Liver (tissue), 9 donors: ENCODE data around the gene OTOGL. TPM values are rescaled to one million over a fixed set of nuclear protein-coding genes. Genes with fewer than 3 reads are reported as not detected.

ENCODE experiments used
- DNase-seq: peaks from one replicate; pipeline ENCODE4 v3.0.0-alpha.2; 2017; ENCODE audit warnings: low spot score
- H3K27ac ChIP-seq, 2 donors: one replicate each; pipeline ENCODE4 v1.7.0; 2013; ENCODE audit warnings: inconsistent platforms in 2 of 2, low read length in 2 of 2, control low read depth in 1 of 2, low read depth in 1 of 2, mild to moderate bottlenecking in 1 of 2
- H3K27me3 ChIP-seq, 4 donors: one replicate each; pipeline versions ENCODE4 v1.6.1 to v1.7.0; 2013; ENCODE audit warnings: low read length in 3 of 4, inconsistent platforms in 1 of 4, mild to moderate bottlenecking in 1 of 4, moderate library complexity in 1 of 4; ENCODE audit not compliant: control insufficient read depth in 4 of 4, insufficient read depth in 4 of 4
- H3K36me3 ChIP-seq, 4 donors: one replicate each; pipeline versions ENCODE4 v1.6.1 to v1.7.0; 2013; ENCODE audit warnings: low read length in 3 of 4, mild to moderate bottlenecking in 3 of 4, low read depth in 1 of 4, moderate library complexity in 1 of 4; ENCODE audit not compliant: control insufficient read depth in 4 of 4, insufficient read depth in 3 of 4
- H3K4me1 ChIP-seq, 4 donors: one replicate each; pipeline versions ENCODE4 v1.6.1 to v1.7.0; 2013; ENCODE audit warnings: low read length in 3 of 4, mild to moderate bottlenecking in 3 of 4, moderate library complexity in 1 of 4; ENCODE audit not compliant: control insufficient read depth in 4 of 4, insufficient read depth in 4 of 4
- H3K4me3 ChIP-seq, 3 donors: one replicate each; pipeline versions ENCODE4 v1.6.1 to v1.7.0; 2013; ENCODE audit warnings: low read length in 3 of 3, control low read depth in 1 of 3, low read depth in 1 of 3, mild to moderate bottlenecking in 1 of 3
- H3K9ac ChIP-seq, 2 donors: one replicate each; pipeline ENCODE4 v1.7.0; 2013; ENCODE audit warnings: low read length in 2 of 2, mild to moderate bottlenecking in 2 of 2, moderate library complexity in 2 of 2, control low read depth in 1 of 2, low read depth in 1 of 2
- H3K9me3 ChIP-seq, 4 donors: one replicate each; pipeline versions ENCODE4 v1.6.1 to v1.7.0; 2013; ENCODE audit warnings: low read length in 3 of 4; ENCODE audit not compliant: control insufficient read depth in 4 of 4
- EGR1 ChIP-seq, 2 donors: IDR thresholded peaks; 2 replicates each; pipeline ENCODE4 v1.6.1; 2016 to 2018; ENCODE audit warnings: antibody characterized with exemption in 2 of 2, low read depth in 2 of 2
- FOXA1 ChIP-seq: IDR thresholded peaks from 2 replicates; pipeline ENCODE4 v1.6.1; 2016; ENCODE audit warnings: antibody characterized with exemption
- FOXA2 ChIP-seq: IDR thresholded peaks from 2 replicates; pipeline ENCODE4 v1.6.1; 2016; ENCODE audit warnings: antibody characterized with exemption
- GABPA ChIP-seq, 2 donors: IDR thresholded peaks in 1 of 2; conservative IDR thresholded peaks in 1 of 2; 2 replicates each; pipeline ENCODE4 v1.6.1; 2016; ENCODE audit warnings: antibody characterized with exemption in 2 of 2, mild to moderate bottlenecking in 1 of 2, moderate library complexity in 1 of 2
- HNF4A ChIP-seq, 2 donors: conservative IDR thresholded peaks; 2 replicates each; pipeline ENCODE4 v1.6.1; 2016; ENCODE audit warnings: antibody characterized with exemption in 2 of 2, mild to moderate bottlenecking in 2 of 2
- HNF4G ChIP-seq: IDR thresholded peaks from 2 replicates; pipeline ENCODE4 v1.6.1; 2016; ENCODE audit warnings: antibody characterized with exemption
- JUND ChIP-seq, 2 donors: IDR thresholded peaks; 2 replicates each; pipeline ENCODE4 v1.6.1; 2016; ENCODE audit warnings: antibody characterized with exemption in 2 of 2
- NR2F2 ChIP-seq: IDR thresholded peaks from 2 replicates; pipeline ENCODE4 v1.6.1; 2016; ENCODE audit warnings: antibody characterized with exemption
- RAD21 ChIP-seq, 2 donors: IDR thresholded peaks; 2 replicates each; pipeline ENCODE4 v1.6.1; 2016; ENCODE audit warnings: antibody characterized with exemption in 2 of 2, mild to moderate bottlenecking in 2 of 2
- RXRA ChIP-seq, 2 donors: IDR thresholded peaks; 2 replicates each; pipeline ENCODE4 v1.6.1; 2017 to 2018; ENCODE audit warnings: antibody characterized with exemption in 2 of 2, mild to moderate bottlenecking in 1 of 2
- SP1 ChIP-seq: IDR thresholded peaks from 2 replicates; pipeline ENCODE4 v1.6.1; 2018; ENCODE audit warnings: antibody characterized with exemption, mild to moderate bottlenecking
- TAF1 ChIP-seq: conservative IDR thresholded peaks from 2 replicates; pipeline ENCODE4 v1.6.1; 2016; ENCODE audit warnings: antibody characterized with exemption, mild to moderate bottlenecking
- YY1 ChIP-seq: IDR thresholded peaks from 2 replicates; pipeline ENCODE4 v1.6.1; 2016; ENCODE audit warnings: antibody characterized with exemption, mild to moderate bottlenecking
- WGBS: extraction: QIAGEN DNeasy Blood & Tissue Kit; methylation state at CpG from one replicate; pipeline ENCODE4 v1.1.7; 2013; 5-methylcytosine and 5-hydroxymethylcytosine counted together
- polyA plus RNA-seq, 2 donors: library from polyadenylated mRNA; stranded (reverse) in 1 of 2; unstranded in 1 of 2; fragments of 200-250 nt in 1 of 2; fragments of >200 nt in 1 of 2; fragmentation: Nextera tagmentation in 1 of 2; extraction: Ambion mirVana in 1 of 2; gene quantifications; one replicate each; pipeline versions ENCODE4 v1.2.1 to v1.2.3, GENCODE V29; 2013 to 2015
- total RNA-seq, 2 donors: library from RNA; depleted of rRNA; stranded (reverse); fragments of >200 nt; gene quantifications; one replicate each; pipeline ENCODE4 v1.2.3, GENCODE V29; 2014
- TF ChIP-seq, protein P1 (sequence below): IDR thresholded peaks from 2 replicates; pipeline ENCODE4 v1.6.1; 2016; ENCODE audit warnings: antibody characterized with exemption
- TF ChIP-seq, protein P2 (sequence below): IDR thresholded peaks from 2 replicates; pipeline ENCODE4 v1.6.1; 2016; ENCODE audit warnings: antibody characterized with exemption
- TF ChIP-seq, protein P3 (sequence below): IDR thresholded peaks from 2 replicates; pipeline ENCODE4 v1.6.1; 2016; ENCODE audit warnings: antibody characterized with exemption, mild to moderate bottlenecking
- TF ChIP-seq, protein P4 (sequence below): fragments of 150-350 bp; IDR thresholded peaks from 2 replicates; pipeline ENCODE4 v1.5.1; 2017; ENCODE audit warnings: improper control_type of control experiment, low read depth, low read length; ENCODE audit not compliant: missing input control
- donor health status: healthy.
- donor health status: healthy.
- donor health status: healthy.
- donor health status: healthy.
- donor health status: healthy.

The OTOGL gene
- total and polyA plus RNA-seq, 4 donors: 0.01 to 0.09 (median 0.08) TPM; not detected in 1

DNA sequence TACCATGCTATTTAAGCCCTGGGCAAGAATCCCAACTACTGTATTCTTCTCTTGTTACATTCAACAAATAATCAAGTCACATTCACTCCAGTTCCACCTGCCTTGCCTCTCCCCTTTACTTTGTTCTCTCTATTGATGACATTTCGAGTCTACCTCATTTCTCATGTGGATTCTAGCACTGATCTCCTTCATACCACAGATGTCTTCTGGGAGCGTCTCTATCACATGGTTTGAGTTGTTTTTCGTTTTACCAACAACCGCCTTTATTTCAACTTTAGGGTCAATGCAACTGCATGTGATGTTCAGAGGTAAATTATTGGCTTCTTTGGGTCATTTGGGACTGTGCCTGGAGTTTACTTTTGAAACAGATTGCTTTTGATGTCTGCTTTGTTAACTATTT lies 40.7 kb downstream of the OTOGL start:
- no peak for DNase-seq
- no peak overlapping the region for H3K27ac ChIP-seq
- no peaks in the 10 kb centered on the region for H3K36me3 ChIP-seq
- no peak overlapping the region for H3K9ac ChIP-seq
- no peaks in the 10 kb centered on the region for H3K9me3 ChIP-seq
- H3K4me1 ChIP-seq: no peaks in the 10 kb centered on the region
- H3K4me3 ChIP-seq: no peak overlapping the region
- 63% methylated on average over 4 of the region's 4 CpGs for WGBS
- TF ChIP-seq, protein P1, sequence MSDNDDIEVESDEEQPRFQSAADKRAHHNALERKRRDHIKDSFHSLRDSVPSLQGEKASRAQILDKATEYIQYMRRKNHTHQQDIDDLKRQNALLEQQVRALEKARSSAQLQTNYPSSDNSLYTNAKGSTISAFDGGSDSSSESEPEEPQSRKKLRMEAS: no peak
- TF ChIP-seq HNF4G: no peak
- TF ChIP-seq RXRA (IDR thresholded peaks at IDR 0.05): no peak
- TF ChIP-seq, protein P2, sequence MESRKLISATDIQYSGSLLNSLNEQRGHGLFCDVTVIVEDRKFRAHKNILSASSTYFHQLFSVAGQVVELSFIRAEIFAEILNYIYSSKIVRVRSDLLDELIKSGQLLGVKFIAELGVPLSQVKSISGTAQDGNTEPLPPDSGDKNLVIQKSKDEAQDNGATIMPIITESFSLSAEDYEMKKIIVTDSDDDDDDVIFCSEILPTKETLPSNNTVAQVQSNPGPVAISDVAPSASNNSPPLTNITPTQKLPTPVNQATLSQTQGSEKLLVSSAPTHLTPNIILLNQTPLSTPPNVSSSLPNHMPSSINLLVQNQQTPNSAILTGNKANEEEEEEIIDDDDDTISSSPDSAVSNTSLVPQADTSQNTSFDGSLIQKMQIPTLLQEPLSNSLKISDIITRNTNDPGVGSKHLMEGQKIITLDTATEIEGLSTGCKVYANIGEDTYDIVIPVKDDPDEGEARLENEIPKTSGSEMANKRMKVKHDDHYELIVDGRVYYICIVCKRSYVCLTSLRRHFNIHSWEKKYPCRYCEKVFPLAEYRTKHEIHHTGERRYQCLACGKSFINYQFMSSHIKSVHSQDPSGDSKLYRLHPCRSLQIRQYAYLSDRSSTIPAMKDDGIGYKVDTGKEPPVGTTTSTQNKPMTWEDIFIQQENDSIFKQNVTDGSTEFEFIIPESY: no peak
- TF ChIP-seq YY1: no peak
- TF ChIP-seq, protein P3, sequence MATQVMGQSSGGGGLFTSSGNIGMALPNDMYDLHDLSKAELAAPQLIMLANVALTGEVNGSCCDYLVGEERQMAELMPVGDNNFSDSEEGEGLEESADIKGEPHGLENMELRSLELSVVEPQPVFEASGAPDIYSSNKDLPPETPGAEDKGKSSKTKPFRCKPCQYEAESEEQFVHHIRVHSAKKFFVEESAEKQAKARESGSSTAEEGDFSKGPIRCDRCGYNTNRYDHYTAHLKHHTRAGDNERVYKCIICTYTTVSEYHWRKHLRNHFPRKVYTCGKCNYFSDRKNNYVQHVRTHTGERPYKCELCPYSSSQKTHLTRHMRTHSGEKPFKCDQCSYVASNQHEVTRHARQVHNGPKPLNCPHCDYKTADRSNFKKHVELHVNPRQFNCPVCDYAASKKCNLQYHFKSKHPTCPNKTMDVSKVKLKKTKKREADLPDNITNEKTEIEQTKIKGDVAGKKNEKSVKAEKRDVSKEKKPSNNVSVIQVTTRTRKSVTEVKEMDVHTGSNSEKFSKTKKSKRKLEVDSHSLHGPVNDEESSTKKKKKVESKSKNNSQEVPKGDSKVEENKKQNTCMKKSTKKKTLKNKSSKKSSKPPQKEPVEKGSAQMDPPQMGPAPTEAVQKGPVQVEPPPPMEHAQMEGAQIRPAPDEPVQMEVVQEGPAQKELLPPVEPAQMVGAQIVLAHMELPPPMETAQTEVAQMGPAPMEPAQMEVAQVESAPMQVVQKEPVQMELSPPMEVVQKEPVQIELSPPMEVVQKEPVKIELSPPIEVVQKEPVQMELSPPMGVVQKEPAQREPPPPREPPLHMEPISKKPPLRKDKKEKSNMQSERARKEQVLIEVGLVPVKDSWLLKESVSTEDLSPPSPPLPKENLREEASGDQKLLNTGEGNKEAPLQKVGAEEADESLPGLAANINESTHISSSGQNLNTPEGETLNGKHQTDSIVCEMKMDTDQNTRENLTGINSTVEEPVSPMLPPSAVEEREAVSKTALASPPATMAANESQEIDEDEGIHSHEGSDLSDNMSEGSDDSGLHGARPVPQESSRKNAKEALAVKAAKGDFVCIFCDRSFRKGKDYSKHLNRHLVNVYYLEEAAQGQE: no peak
- TF ChIP-seq HNF4A (conservative IDR thresholded peaks at IDR 0.05): no peak
- H3K27me3 ChIP-seq: peaks cover 0 to 5% (median 0%) of the 10 kb centered on the region in 4 donors

DNA sequence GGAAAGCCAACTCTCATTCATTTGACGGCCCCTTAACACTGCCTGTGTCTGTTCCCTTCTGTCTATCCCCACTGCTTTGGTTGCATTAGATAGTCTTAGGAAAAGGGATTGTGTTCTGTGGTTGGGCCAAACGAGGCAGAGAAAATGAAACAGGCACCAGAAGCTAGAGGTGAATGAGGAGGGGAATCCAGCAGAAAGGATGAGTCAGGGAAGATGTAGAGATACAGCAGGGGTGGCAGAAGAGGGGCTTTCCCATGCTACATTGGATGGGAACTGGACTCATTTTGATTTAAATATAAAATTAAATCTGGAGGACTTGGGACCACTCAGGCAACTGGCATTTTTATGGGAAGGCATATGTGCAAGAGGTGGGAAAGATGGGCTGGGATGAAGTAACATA lies 43.3 kb downstream of the OTOGL start:
- 45% methylated on average over 2 of the region's 2 CpGs for WGBS
- Histone ChIP-seq H3K27ac (no peak overlapping the region), H3K36me3 (no peaks in the 10 kb centered on the region), H3K27me3 (peaks cover 0 to 5% (median 0%) of the 10 kb centered on the region in 4 donors), H3K4me1 (no peaks in the 10 kb centered on the region), H3K9me3 (no peaks in the 10 kb centered on the region), H3K9ac (no peak overlapping the region), H3K4me3 (no peak overlapping the region)
- TF ChIP-seq, protein P3: no peak
- TF ChIP-seq FOXA1: no peak
- no peak for TF ChIP-seq RXRA (IDR thresholded peaks at IDR 0.05)
- TF ChIP-seq GABPA (IDR thresholded peaks at IDR 0.05 in 1 of 2, conservative IDR thresholded peaks at IDR 0.05 in 1 of 2): no peak
- no peak for TF ChIP-seq SP1
- TF ChIP-seq EGR1 (IDR thresholded peaks at IDR 0.05; ENCODE audit: low read depth in 2 of 2): no peak
- TF ChIP-seq HNF4G: no peak
- TF ChIP-seq, protein P4, sequence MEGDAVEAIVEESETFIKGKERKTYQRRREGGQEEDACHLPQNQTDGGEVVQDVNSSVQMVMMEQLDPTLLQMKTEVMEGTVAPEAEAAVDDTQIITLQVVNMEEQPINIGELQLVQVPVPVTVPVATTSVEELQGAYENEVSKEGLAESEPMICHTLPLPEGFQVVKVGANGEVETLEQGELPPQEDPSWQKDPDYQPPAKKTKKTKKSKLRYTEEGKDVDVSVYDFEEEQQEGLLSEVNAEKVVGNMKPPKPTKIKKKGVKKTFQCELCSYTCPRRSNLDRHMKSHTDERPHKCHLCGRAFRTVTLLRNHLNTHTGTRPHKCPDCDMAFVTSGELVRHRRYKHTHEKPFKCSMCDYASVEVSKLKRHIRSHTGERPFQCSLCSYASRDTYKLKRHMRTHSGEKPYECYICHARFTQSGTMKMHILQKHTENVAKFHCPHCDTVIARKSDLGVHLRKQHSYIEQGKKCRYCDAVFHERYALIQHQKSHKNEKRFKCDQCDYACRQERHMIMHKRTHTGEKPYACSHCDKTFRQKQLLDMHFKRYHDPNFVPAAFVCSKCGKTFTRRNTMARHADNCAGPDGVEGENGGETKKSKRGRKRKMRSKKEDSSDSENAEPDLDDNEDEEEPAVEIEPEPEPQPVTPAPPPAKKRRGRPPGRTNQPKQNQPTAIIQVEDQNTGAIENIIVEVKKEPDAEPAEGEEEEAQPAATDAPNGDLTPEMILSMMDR: no peak
- no peak for TF ChIP-seq TAF1
- TF ChIP-seq FOXA2: no peak
- TF ChIP-seq HNF4A (conservative IDR thresholded peaks at IDR 0.05): no peak
- TF ChIP-seq JUND (IDR thresholded peaks at IDR 0.05): no peak
- TF ChIP-seq, protein P2: no peak
- TF ChIP-seq RAD21 (IDR thresholded peaks at IDR 0.05): no peak
- TF ChIP-seq YY1: no peak
- TF ChIP-seq, protein P1: no peak
- no peak for TF ChIP-seq NR2F2
- DNase-seq: no peak
